CD4-positive, alpha-beta T cell treated with Interleukin-15 for 4 hours (primary cell): ENCODE data around the gene MBTPS1.

ENCODE experiments used
- DNase-seq: peaks from one replicate; pipeline ENCODE4 v3.0.0-alpha.2; 2020; ENCODE audit warnings: low spot score

Gene MBTPS1

DNA sequence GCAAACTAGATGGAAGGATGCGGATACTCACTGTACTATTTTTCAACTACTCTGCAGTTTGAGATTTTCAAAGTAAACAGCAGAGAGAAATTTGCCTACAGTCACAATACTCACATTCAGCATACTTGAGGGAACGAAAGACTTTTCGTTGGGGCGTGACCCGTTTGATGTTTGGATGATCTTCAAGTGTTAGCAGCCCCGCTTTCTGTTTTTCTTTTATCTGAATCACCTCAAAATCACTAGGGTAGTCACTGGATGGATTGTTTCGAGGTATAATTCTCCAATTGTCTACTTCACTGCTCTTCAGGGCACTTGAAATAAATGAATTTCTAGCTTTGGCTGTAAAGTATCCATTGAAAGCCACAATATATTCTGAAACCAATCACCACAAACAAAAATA lies 17.8 kb downstream of the MBTPS1 start:
- DNase-seq, result no peak

DNA sequence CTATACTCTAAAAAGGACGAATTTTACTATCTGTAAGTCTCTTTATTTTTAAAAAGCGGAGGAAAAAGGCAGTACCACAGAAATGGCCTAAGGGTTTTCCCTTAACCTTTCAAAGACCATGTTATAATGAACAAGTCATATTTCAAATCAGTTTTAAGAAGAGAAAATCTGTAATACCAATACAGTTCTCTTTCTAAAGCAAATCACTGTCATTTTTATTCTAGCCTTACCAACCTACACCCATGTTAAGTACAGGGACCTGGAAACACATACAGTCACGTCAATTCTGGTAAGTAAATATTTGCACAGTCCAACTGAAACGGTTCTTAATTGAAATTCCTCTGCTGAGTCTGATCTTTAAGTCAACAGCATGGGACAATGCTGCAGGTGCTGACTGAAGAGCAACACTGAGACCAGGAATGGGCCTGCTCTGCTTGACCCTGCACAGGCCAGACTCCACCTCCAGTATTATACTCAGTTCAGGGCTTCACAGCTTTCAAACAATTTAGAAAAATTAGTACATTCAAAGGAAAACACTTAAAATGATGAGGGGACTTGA lies 20.2 kb downstream of the MBTPS1 start:
- DNase-seq, result no peak

DNA sequence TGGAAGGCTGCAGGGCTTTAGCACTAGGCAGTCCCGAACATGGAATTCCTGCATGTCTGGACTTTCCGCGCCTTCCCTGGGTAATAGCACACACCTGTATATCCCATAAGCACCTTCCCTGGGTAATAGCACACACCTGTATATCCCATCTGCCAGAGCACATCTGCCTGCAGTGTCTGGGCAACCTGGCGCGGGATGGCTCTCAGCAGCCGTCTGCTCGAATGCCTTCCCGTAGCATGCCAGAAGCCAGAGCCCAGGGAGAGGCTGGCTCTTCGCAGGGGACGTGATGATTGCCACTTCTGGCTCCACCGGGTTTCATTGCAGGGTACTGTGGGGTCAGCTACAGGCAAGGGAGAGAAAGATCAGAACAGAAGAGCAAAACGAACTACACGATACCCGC lies 21.3 kb downstream of the MBTPS1 start:
- no peak for DNase-seq

DNA sequence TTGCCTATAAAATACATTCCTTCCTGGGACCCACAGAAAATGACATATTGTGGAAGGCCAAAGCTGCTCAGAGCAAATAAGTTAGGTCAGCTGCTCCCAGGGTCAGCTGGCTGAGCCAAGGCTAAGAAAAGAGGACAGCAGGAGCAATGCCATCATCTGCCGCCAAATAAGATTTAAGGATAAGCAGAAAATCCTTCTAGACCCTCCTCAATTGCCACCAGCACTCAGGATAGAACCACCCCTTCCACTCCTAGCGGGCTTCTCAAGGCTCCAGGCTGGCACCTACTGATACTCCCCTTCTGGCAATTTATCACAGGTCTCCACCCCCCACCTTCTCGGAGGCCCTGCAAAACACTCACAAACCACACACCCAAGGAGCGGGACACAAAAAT lies 22.9 kb downstream of the MBTPS1 start:
- no peak for DNase-seq

DNA sequence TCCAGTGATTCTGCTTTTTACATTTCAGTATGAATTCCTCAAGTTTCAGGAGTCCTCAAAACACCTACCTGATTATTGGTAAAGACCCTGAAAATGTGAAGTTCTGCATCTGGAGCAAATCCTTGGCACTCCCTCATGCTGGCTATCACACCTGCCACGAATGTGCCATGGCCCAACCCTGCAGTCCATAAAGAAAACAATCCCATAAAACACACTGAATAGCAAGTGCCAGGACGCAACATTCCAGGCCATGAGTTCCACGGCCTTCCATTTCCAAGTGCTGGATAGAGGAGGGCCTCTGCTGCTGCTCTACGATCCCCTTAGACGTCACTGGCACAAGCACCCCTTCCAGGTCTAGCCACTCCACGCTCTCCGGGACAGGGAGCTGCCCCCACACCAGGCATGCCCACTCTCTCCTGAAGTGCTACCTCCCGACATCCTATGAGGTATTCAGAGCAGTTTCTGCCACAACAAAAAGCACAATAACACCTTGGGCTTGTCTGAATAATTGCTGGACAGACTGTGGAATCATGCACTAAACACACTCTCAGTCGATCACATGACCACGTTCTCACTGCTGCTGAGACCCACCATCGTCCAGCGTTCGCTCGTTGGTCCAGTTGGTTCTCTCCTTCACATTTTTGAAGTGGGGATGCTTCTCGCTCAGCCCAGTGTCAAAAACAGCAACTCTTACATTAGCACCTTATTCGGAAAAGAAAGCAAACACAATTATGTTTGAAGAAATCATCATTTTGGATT lies 23.4 kb downstream of the MBTPS1 start:
- no peak for DNase-seq

DNA sequence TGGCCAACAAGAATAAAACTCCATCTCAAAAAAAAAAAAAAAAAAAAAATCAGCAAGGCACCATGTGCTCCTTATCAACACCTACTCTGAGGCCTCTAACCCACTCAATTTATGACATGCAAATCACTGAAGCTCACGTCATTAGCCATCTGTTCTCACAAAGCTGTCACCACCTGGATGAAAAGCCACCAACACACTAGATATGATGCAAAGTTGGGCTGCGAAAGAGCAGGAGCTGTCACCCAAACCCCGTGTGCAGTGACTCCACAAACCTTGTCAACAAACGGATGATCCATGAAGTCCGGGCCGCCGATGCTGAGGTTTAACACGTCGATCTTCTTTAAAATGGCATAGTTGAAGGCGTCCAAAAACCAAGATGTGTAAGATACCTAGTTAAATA lies 25.3 kb downstream of the MBTPS1 start:
- DNase-seq, result no peak

DNA sequence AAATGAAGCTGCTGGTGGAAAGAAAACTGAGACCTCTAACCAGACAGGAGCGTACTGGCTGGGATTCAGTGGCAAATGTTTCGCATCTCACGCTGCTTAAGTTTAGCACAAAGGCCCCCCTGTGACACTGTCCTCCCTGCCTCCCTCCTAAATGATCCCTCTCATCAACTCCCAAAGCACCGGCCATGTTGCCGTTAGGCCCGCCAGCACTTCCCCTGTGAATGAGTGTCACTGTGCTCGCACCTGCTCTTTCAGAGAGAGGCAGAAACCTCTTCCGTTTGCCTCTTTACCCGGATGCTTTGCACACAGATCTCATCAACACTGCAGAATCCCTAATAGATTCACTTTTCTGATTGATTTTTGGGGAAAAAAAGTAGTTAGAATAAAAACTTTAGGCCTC lies 26.5 kb downstream of the MBTPS1 start:
- DNase-seq, result no peak

DNA sequence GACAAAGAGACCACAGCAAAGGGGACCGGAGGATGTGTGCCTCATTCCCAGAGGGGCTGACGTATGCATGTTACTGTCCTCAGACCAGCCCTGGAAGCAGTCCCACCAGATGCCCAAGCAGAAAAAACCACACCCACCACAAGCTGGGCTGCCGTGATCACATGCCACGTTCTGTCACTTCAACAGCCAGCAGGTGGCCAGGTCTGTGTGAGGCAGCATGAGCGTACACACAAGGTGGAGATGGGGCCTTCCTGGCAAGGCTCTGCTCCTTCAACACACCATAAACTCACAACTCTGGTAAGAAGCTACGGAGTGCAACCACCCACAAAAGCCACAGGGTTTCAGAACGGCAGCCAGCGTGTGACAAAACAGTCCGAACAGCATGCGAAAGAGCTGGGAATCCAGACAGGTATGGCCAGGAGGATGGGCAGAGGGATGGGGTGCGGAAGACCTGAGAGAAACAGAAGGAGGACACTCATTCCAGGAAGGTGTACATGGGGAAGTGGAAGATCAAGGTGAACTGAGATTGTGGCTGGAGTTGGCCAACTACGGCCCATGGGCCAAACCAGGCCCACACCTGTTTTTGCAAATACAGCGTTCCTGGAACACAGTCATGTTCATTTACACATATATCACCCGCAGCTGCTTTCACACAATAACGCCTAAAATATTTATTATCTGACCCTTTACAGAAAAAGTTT lies 27.9 kb downstream of the MBTPS1 start:
- DNase-seq, result peak; percentile 32

DNA sequence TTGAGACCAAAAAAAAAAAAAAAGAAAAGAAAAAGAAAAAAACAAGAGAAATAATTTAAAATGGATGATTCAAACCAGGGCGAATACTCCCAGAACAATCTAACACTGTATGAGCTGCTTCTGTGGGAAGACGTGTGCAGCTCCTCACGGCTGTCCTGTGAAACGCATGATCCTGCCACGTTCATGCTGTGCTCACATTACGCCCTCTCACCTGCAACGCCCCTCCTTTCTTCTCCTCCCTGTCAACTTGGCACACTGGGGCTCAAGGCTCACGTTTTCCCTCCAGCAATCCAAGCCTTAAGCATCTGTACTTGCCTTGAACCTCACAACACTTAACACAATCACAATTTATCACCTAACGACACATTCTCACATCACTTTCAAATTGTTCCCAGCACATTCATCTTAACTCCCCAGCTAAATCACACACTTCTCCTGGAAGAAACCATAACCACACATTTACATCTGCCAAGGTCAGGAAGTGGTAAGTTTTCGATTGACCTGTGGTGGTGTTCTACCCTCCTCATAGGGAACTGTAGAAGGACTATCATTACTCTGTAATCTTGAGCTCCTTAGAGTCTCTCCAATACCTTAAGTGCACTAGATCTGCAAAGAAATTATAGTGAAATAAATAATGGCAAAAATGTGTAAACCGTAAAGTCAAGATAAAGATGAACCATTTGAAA lies 29.1 kb downstream of the MBTPS1 start:
- DNase-seq, result no peak

DNA sequence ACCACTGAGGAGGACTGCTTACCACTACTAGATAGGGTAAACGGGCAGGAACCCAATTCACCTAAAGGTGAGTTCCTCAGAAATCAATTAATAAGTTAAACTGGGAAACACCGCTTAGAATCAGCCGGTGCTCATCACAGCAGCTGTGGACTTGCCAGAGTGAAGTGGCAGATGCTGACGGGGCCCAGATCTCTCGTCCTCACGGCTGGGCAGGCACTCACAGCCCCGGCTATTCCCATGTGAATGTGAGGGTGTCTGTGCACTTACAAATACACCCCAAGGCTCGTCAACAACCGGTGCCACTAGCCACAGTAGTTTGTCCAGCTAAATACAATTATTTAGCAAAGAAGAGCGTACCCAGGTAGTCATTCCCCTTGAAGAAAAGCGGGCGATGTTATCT lies 29.7 kb downstream of the MBTPS1 start:
- DNase-seq, result no peak

DNA sequence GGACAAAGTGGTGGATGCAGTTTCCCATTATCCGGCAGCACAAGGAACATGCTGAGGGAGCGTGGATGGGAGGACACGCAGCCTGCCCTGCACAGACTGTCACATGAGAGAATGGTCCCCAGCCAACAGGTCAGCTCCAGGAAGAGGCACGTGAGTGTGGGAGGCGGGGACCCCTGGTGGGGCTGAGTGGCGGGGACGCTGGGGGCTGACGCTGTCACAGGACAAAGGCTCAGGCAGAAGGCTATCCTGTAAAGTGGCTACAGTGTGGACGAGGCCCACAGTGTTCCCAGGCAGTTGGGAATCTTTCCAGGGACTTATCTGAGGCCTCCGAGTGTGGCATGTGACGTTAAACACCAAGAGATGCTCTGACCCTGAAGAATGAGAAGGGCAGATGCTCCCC lies 30.4 kb downstream of the MBTPS1 start:
- no peak for DNase-seq

DNA sequence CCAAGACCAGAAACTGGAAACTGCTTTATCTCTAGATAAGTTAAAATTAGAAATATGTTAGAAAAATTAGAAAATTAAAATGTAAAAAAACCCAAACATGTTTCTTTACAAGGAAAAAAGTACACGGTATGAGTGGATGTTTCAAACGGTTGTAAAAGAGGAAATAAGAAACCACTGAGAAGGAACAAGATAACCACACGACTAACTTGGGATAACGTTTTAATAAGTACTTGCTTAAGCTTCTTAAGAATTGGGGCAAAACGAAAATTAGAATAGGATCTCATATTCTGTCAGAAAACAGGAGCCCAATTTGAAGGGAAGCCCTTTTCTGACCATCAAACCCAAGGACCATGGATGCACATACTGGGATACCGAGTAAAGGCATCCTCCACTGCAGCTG lies 31.0 kb downstream of the MBTPS1 start:
- no peak for DNase-seq

DNA sequence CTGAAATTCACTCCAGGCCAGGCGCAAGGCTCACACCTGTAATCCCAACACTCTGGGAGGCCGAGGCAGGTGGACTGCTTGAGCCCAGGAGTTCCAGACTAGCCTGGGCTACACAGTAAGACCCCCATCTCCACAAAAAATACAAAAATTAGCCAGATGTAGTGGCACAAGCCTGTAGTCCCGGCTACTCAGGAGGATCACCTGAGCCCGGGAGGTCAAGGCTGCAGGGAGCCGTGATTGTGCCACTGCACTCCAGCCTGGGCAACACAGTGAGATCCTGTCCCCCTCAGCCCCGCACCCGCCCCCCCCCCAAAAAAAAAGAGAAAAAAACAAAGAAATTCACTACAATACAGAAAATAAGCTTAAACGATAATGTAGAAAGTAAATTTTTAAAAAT lies 31.5 kb downstream of the MBTPS1 start:
- DNase-seq, result no peak

DNA sequence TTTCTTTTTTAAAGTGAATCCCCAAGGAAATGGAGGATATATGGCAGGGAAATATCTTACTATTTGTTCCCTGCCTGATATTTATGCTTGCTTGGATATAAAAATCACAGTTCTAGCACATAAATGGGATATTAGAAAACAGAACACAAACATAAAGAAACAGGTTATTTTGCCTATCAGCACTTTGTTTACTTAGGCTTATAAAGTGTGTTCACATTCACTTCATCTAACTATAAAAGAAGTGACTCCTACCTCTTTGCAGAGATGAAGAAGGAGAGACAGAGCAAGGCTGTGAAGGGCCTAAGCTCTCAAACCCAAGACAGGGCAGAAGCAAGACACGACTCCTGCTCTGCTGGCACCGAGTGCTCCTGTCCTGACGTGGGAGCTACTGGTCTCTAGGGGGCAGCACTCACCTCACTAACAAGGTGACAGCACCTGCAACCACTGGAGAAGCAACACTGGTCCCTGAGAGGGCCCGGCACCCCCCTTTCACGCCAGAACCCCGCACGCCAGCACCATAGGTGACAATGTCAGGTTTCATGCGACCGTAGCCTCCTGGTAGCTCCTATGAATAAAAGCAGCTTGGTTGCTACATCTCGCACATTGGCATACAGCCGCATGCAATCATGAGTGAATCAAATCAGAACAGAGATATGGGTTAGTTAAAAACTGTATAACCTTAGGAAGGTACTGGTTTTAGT lies 32.0 kb downstream of the MBTPS1 start:
- DNase-seq, result peak; percentile 69

DNA sequence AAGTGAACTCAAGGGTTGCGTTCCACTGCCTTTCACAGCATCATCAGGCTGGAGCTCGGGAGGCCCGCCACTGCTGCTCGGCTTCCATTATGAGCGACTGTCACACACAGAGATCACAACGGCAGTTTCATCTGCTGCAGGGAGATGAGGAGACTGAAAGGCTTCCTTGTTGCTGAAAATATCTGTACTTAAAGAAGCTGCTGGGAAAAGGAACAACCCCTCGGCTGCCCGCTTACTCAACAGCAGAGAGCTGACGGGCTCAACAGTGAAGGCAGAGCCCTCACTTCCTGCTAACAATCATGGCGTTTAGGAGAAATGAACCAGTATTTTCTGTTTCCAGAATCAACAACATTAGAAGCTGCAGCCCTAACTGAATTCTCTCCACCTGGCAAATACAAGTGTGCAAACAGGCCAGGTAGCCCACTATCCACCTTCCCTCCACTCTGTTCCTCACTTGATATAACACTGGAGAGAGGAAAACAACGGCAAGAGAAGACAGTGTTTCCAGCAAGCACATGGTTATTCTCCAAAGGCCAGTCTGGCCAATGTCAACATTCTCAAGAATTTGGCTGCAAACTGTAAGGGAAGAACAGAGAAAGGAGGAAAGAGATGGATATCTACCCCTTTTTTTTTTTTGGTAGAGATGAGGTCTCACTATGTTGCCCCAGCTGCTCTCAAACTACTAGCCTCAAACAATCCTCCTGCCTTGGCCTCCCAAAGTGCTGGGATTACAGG lies 33.7 kb downstream of the MBTPS1 start:
- DNase-seq, result no peak

DNA sequence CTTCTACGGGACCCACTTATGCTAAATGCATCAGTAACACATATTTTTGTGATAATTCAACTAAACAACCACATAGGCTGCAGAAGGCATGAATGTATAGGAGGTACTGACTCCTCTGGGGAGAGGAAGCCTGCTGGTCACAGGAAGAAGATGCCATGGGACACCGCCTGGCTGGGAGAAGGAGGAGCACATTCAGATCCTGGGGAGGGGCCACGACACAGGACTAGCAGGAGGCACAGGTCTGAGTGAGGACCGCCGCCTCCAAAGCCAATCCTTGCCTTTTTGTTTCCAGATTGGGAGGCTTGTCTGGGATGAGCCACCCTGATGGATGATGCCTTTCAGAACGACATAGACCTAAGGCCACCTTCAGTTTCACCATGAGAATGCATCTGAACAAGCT lies 34.6 kb downstream of the MBTPS1 start:
- DNase-seq, result no peak

DNA sequence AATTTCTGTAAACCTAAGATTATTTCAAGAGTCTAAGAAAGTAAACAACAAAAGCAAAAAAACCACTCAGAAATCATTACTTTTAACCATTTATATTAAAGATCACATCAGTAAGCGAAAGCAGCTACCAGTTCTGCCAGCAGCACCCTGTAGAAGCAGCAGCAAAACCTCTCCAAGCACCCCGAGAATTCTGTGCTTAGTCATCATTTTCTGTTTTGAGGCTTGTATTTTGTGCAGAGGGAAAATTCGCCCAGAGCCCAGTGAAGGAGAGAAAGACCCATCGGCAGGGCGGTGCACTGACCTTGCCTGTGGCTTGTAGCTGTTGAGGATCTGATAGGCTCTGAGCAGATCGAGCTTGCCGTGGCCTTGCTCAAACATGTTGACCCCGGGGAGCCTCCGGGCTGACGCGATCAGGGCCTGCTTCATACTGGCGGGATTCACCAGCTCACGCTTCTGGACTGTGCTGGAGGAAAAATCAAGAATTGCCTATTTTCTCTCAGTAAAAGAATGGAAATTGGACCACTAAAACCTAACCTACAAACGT lies 35.2 kb downstream of the MBTPS1 start:
- no peak for DNase-seq

DNA sequence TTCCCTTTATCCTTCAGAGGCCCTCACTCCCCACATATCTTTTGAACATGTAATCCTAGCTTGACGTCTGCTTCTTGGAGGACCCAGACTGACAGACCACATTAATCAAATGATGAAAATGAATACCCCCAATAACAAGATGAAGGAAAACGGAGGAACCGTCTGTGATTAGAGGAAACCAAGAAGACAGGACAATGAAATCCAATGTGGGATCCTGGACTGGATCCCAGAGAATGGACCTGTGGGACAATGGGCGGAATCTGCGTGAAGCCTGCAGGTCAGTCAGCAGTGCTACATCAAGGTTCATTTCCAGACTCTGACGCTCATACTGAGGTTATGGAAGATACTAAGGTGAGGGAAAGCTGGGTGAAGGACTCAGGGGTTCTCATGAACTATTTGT lies 35.9 kb downstream of the MBTPS1 start:
- no peak for DNase-seq

DNA sequence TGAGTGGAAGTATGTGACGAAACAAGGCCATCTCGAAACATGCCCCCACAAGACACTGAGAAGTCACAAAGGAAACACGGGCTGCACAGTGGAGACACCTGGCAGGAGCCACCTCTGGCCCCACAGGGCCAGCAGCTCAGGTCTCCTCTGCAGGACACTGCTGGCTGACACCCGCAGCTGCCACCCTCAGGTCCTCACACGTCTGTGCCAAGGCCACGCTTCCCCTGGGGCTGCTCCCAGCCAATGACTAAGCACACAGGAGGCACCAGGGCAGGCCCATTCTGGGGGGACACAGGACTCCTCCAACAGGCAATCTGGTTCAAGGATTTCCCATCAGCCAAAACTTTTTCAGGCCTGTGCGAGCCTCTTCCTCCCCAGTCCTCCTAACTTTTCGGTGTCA lies 36.4 kb downstream of the MBTPS1 start:
- DNase-seq, result no peak

DNA sequence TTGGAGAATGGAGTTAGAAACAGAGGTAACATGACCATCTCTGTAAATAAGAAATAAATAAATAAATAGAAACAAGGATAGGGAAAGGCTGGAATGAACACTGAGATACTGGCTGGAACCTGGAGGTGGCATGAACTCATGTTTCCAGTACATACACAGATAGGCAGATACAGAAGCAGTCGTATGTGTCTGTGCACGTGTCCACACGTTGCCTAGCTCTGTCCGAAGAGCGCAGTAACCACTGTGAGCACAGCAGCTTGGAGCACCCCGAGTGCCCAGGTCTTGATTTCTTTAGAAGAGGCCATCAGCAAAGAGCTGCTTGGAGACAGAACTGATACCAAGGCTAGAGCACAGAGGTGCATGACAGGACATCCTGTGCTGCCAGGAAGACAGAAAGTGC lies 37.1 kb downstream of the MBTPS1 start:
- no peak for DNase-seq

DNA sequence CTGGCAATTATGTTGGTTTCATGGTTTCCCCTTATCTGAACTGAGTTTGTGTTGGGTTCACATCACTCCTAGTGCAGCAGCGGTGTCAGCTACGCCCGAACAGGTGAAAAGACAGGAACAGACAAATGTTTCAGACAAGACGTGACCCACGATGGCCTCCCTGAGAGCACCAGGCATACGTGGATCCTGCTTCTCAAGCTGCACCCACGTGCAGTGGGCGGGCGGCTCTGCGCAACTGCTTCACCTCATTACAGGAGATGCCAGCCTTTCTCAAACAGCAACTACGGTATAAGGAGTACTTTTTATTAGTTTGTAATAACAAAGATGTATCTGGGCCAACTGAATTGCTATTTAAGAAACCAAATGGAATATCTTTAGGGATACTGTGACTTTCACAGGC lies 41.4 kb downstream of the MBTPS1 start:
- no peak for DNase-seq
